ENCODE measurements around the gene ROGDI. TPM values are rescaled to one million over a fixed set of nuclear protein-coding genes. Genes with fewer than 3 reads are reported as not detected.

Gene ROGDI
- total RNA-seq, 2 experiments from 2014 or later = 3.0 to 3.2 TPM

GRCh38 chr16:4802659-4803287, 340 bp upstream of the ROGDI start:
- Mint-ChIP-seq H3K27ac (peak overlapping the region; percentile 34), H3K9me3 (no peaks in the 10 kb centered on the region), H3K27me3 (no peaks in the 10 kb centered on the region), H3K36me3 (peaks cover 10% of the 10 kb centered on the region), H3K4me1 (peaks cover 13% of the 10 kb centered on the region), H3K4me3 (peak overlapping the region; percentile 77)
- DNase-seq = peak; percentile 92

- no peak for DNase-seq
- Mint-ChIP-seq H3K9me3 (no peaks in the 10 kb centered on the region), H3K4me1 (peaks cover 13% of the 10 kb centered on the region), H3K36me3 (peaks cover 4% of the 10 kb centered on the region), H3K27ac (no peak overlapping the region), H3K27me3 (no peaks in the 10 kb centered on the region), H3K4me3 (peak overlapping the region; percentile 78)
Measured at GRCh38 chr16:4801051-4801961, 1.1 kb downstream of the ROGDI start.

GRCh38 chr16:4800290-4801041, 2.0 kb downstream of the ROGDI start:
- H3K9me3 Mint-ChIP-seq = no peaks in the 10 kb centered on the region
- peaks cover 4% of the 10 kb centered on the region for H3K36me3 Mint-ChIP-seq
- H3K27ac Mint-ChIP-seq = no peak overlapping the region
- peaks cover 13% of the 10 kb centered on the region for H3K4me1 Mint-ChIP-seq
- DNase-seq = no peak
- no peaks in the 10 kb centered on the region for H3K27me3 Mint-ChIP-seq
- peak overlapping the region; percentile 51 for H3K4me3 Mint-ChIP-seq

GRCh38 chr16:4799171-4799855, 3.1 kb downstream of the ROGDI start:
- no peak for DNase-seq
- Mint-ChIP-seq H3K9me3 (no peaks in the 10 kb centered on the region), H3K4me1 (peaks cover 13% of the 10 kb centered on the region), H3K4me3 (no peak overlapping the region), H3K36me3 (peaks cover 4% of the 10 kb centered on the region), H3K27ac (no peak overlapping the region), H3K27me3 (no peaks in the 10 kb centered on the region)

- H3K27ac Mint-ChIP-seq = no peak overlapping the region
- no peaks in the 10 kb centered on the region for H3K27me3 Mint-ChIP-seq
- no peaks in the 10 kb centered on the region for H3K36me3 Mint-ChIP-seq
- H3K4me3 Mint-ChIP-seq = no peak overlapping the region
- H3K9me3 Mint-ChIP-seq = no peaks in the 10 kb centered on the region
- DNase-seq = no peak
- peaks cover 12% of the 10 kb centered on the region for H3K4me1 Mint-ChIP-seq
Measured at GRCh38 chr16:4798456-4798855, 4.0 kb downstream of the ROGDI start.

- no peaks in the 10 kb centered on the region for H3K36me3 Mint-ChIP-seq
- peaks cover 6% of the 10 kb centered on the region for H3K4me1 Mint-ChIP-seq
Measured at GRCh38 chr16:4797805-4798252, 4.6 kb downstream of the ROGDI start.

GRCh38 chr16:4796982-4797804, 5.2 kb downstream of the ROGDI start:
- Mint-ChIP-seq H3K4me3 (no peak overlapping the region), H3K9me3 (no peaks in the 10 kb centered on the region), H3K4me1 (peaks cover 6% of the 10 kb centered on the region), H3K27ac (no peak overlapping the region), H3K36me3 (no peaks in the 10 kb centered on the region), H3K27me3 (no peaks in the 10 kb centered on the region)
- DNase-seq = no peak

More at GRCh38 chr16:4797805-4798252, 4.6 kb downstream of the ROGDI start:
- H3K27ac Mint-ChIP-seq = no peak overlapping the region
- H3K27me3 Mint-ChIP-seq = no peaks in the 10 kb centered on the region
- no peak overlapping the region for H3K4me3 Mint-ChIP-seq
- H3K9me3 Mint-ChIP-seq = no peaks in the 10 kb centered on the region
- DNase-seq = no peak

- Mint-ChIP-seq H3K4me1 (peaks cover 3% of the 10 kb centered on the region), H3K27me3 (no peaks in the 10 kb centered on the region), H3K4me3 (no peak overlapping the region), H3K27ac (no peak overlapping the region), H3K9me3 (no peaks in the 10 kb centered on the region), H3K36me3 (no peaks in the 10 kb centered on the region)
- DNase-seq = no peak
Measured at GRCh38 chr16:4795828-4796572, 6.4 kb downstream of the ROGDI start.

GRCh38 chr16:4795181-4795827, 7.1 kb downstream of the ROGDI start, which contains the start of gene SMIM22:
Gene SMIM22, plus strand, starts transcription at chr16:4795369. Its CDS starts 366 bp downstream, at chr16:4795735.
- no peak within 1 kb of the TSS for H3K27ac Mint-ChIP-seq
- H3K4me1 Mint-ChIP-seq = no peaks in the 10 kb centered on the region
- H3K36me3 Mint-ChIP-seq = no peaks in the 10 kb centered on the region
- H3K9me3 Mint-ChIP-seq = no peaks in the 10 kb centered on the region
- no peaks in the 10 kb centered on the region for H3K27me3 Mint-ChIP-seq
- no peak within 1 kb of the TSS for H3K4me3 Mint-ChIP-seq
- no peak for DNase-seq

- DNase-seq = no peak
- Mint-ChIP-seq H3K9me3 (no peaks in the 10 kb centered on the region), H3K4me1 (no peaks in the 10 kb centered on the region), H3K4me3 (no peak overlapping the region), H3K36me3 (no peaks in the 10 kb centered on the region), H3K27ac (no peak overlapping the region), H3K27me3 (no peaks in the 10 kb centered on the region)
Measured at GRCh38 chr16:4792951-4793513, 9.4 kb downstream of the ROGDI start.

GRCh38 chr16:4790871-4791270, 11.6 kb downstream of the ROGDI start:
- no peak for DNase-seq
- no peaks in the 10 kb centered on the region for H3K36me3 Mint-ChIP-seq
- no peaks in the 10 kb centered on the region for H3K4me1 Mint-ChIP-seq
- no peaks in the 10 kb centered on the region for H3K27me3 Mint-ChIP-seq
- H3K27ac Mint-ChIP-seq = no peak overlapping the region
- H3K9me3 Mint-ChIP-seq = no peaks in the 10 kb centered on the region
- no peak overlapping the region for H3K4me3 Mint-ChIP-seq

GRCh38 chr16:4790261-4790660, 12.2 kb downstream of the ROGDI start:
- Mint-ChIP-seq H3K36me3 (no peaks in the 10 kb centered on the region), H3K4me1 (no peaks in the 10 kb centered on the region), H3K9me3 (no peaks in the 10 kb centered on the region), H3K27ac (no peak overlapping the region), H3K27me3 (no peaks in the 10 kb centered on the region), H3K4me3 (no peak overlapping the region)
- no peak for DNase-seq

GRCh38 chr16:4788910-4789309, 13.5 kb downstream of the ROGDI start:
- no peak overlapping the region for H3K4me3 Mint-ChIP-seq
- H3K4me1 Mint-ChIP-seq = no peaks in the 10 kb centered on the region
- no peaks in the 10 kb centered on the region for H3K9me3 Mint-ChIP-seq
- no peak for DNase-seq
- no peaks in the 10 kb centered on the region for H3K27me3 Mint-ChIP-seq
- no peak overlapping the region for H3K27ac Mint-ChIP-seq
- no peaks in the 10 kb centered on the region for H3K36me3 Mint-ChIP-seq
